Activated CD8-positive, alpha-beta memory T cell treated with anti-CD3 and anti-CD28 coated beads, Interleukin-2, amount 50 U/mL, for 1 hour (primary cell): Measurements from ENCODE around the gene OR2C3.
"Not testable (repeated sequence)": the region's sequence is repeated elsewhere in the genome, so short reads cannot be mapped to it uniquely, and the experiment has no call there.

Source experiments
- DNase-seq: peaks from one replicate; pipeline ENCODE4 v3.0.0-alpha.2; 2020; ENCODE audit errors: extremely low read depth

The OR2C3 gene

DNA sequence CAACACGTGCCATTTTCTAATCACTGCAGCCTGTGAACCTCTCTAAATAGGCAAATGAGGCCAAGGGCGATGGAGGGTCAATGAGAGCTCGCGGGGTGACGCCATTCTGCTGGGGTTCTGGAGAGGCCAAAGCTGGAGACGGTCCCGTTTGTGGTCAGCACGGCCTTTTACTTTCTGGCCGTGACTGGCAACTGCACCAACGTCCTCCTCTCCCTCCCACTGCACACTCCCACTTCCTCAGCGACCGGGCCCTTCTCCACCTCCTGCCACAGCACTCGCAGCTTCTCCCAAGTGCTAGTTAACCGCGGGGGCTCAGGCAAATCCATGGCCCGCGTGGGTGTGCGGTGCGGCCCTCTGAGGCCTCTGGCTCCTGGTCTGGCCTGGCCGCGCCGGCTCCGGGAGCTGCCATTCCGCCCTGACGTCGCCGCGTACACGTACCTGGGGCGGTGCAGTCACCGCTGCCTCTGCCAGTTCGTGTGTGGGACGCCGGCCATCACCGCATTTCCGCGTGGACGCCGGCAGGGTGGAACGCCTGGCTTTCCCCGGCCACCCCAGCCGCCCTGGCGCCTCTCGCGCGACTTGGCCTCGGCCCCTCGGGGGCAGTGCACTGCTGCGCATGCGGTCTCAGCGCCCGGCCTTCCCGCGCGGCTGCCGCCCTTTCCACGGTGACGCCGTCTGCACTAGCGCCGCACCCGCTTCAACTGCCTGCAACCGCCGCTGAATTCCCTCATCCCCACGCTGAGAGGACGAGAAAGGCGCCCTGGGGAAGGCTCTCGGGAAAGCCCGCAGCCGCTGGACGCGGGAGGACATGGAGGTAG lies 18.2 kb downstream of the OR2C3 start:
- no peak for DNase-seq

GRCh38 chr1:247506831-247507230 lies 29.4 kb downstream of the OR2C3 start:
- no peak for DNase-seq

- DNase-seq = no peak
Measured at GRCh38 chr1:247500865-247501264, 35.4 kb downstream of the OR2C3 start.

DNA sequence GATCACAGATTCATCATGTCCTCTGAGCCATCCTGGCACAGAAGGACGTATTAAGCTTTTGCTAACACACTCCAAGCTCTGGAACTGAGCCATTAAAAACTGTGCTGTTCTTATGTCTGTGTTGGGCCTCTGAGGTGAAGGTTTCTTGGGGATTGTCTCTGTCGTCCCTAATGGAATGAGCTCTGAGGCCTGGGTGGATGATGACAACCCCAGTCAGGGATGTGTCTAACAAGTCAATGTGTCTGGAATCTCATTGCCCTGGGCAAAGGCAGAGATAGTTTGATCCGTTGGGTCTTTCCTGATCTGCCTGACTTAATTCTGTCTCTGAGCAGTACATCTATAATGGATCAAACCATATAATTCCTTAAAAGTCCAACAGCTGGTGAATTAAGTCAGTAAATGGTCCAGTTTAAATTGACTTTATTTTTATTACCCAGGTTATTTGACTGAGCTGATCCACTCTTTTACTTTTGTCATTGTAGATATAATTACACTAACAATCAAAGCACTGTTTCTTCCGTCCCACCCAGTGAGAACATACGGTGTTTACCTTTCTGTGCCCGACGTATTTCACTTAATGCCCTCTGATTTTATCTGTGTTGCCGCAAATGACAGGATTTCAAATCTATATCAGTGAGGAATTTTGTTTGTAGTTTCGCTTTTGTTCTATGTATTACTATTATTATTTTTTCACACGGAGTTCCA lies 39.5 kb downstream of the OR2C3 start:
- DNase-seq = no peak

DNA sequence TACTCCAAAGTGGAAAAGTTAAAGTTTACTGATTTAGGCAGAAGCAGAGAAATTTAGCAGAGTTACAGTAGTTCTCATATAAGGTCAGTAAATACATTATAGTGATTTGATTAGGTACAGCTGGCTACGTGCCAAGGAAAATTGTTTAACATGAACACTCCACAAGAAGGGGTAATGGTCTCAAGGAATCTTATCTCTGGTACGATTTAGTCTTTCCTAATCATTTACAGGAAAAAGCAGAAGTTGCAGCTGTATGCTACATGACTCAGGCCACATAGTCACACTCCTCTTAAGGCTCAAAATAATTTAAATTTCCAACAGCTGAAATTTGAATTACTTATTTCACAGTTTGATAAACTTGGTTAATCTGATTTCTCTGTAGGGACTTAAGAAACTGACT lies 41.5 kb downstream of the OR2C3 start:
- no peak for DNase-seq

DNA sequence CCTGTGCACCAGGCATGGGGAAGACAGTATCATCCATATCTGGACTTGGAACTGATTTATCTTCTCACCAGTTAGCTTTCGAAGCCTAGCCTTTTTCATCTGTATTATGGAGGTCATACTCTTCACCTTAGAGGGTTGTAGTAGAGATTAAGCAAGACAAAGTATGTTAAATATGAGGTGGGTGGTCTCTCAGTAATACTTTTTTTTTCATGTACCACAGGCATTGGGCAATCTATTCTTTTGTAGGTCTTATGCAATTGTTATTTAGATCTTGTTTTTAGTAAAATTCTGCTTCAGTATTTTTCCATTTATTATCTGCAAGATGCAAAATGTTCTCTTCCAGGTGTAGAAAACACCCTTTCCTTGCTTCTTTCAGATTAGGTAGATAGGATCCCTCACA lies 43.1 kb downstream of the OR2C3 start:
- no peak for DNase-seq

- DNase-seq = no peak
Measured at GRCh38 chr1:247491328-247491727, 44.9 kb downstream of the OR2C3 start.

DNA sequence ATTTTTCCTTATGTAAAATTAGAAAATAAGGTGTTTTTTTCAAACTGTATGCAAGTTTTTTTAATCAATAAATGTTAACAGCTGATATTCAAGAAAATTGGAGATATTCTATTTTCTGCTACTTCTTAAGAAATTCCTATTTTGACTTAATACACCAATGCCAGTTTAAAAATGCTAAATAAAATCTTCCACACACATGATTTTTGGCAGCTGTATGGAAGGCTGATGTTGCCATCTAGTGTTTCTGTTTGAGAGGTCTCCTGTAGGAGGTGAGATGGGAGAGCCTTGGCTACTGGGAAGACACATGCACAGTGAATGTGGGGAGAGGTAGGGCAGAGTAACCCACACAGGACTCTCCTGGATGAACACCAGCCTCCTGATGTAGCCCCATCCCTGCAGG lies 49.2 kb downstream of the OR2C3 start:
- peak; percentile 13 for DNase-seq

- DNase-seq = no peak
Measured at GRCh38 chr1:247482747-247483146, 53.5 kb downstream of the OR2C3 start.

- not testable (repeated sequence) for DNase-seq
Measured at GRCh38 chr1:247476328-247477058, 59.7 kb downstream of the OR2C3 start.

- DNase-seq = no peak
Measured at GRCh38 chr1:247475793-247476192, 60.4 kb downstream of the OR2C3 start.
